H1 (cell line): ENCODE measurements around the gene NEU3. TPM values are rescaled to one million over a fixed set of nuclear protein-coding genes. Genes with fewer than 3 reads are reported as not detected.

Source experiments
- CTCF ChIA-PET: fragments of 300-600 bp; sonication (Branson Sonifier 250); formaldehyde crosslinking; loops from one replicate; lab custom pipeline; 2021; ENCODE audit not compliant: partially characterized antibody; lab: Charles Lee
- POLR2A ChIA-PET: fragments of 300-600 bp; sonication (Branson Sonifier 250); formaldehyde crosslinking; loops from one replicate; lab custom pipeline; 2021; ENCODE audit warnings: inconsistent platforms; ENCODE audit not compliant: partially characterized antibody; lab: Charles Lee
- DNase-seq, 2 experiments: peaks; one replicate each; pipeline versions ENCODE4 v3.0.0 to v3.0.0-alpha.2; 2010 to 2022; ENCODE audit warnings: low spot score in 2 of 2, low read depth in 1 of 2, mixed read lengths in 1 of 2
- FAIRE-seq: peaks from 2 replicates; lab custom pipeline; 2011; peaks lifted over from hg19 to GRCh38; lab: Jason Lieb, UNC
- H2AFZ ChIP-seq: 2 replicates; pipeline ENCODE4 v1.8.1; 2012; ENCODE audit warnings: low read length, inconsistent platforms
- H2AK5ac ChIP-seq: 2 replicates; pipeline ENCODE4 v1.6.1; 2013; ENCODE audit warnings: low read depth, low read length
- H2BK120ac ChIP-seq: replicated peaks from 2 replicates; pipeline ENCODE3; 2013; ENCODE audit warnings: low read depth, low read length, inconsistent platforms
- H2BK12ac ChIP-seq: 2 replicates; pipeline ENCODE4 v1.6.1; 2013; ENCODE audit warnings: low read depth, low read length
- H2BK15ac ChIP-seq: 2 replicates; pipeline ENCODE4 v1.6.1; 2013; ENCODE audit warnings: low read length
- H2BK20ac ChIP-seq: 2 replicates; pipeline ENCODE4 v1.6.1; 2013; ENCODE audit warnings: low read length
- H2BK5ac ChIP-seq: 2 replicates; pipeline ENCODE4 v1.6.1; 2013; ENCODE audit warnings: low read depth, low read length
- H3K14ac ChIP-seq: 2 replicates; pipeline ENCODE4 v1.6.1; 2013; ENCODE audit warnings: inconsistent platforms; ENCODE audit not compliant: insufficient read length
- H3K18ac ChIP-seq: 2 replicates; pipeline ENCODE4 v1.6.1; 2013; ENCODE audit warnings: low read length; ENCODE audit errors: extremely low read depth
- H3K23ac ChIP-seq: 2 replicates; pipeline ENCODE4 v1.6.1; 2013; ENCODE audit warnings: inconsistent platforms; ENCODE audit not compliant: insufficient read length
- H3K23me2 ChIP-seq: 2 replicates; pipeline ENCODE4 v1.6.1; 2013; ENCODE audit warnings: low read depth, low read length
- H3K27ac ChIP-seq: 2 replicates; pipeline ENCODE4 v1.6.1; 2011; ENCODE audit warnings: low read depth, low read length, inconsistent platforms
- H3K27me3 ChIP-seq, 4 experiments: replicated peaks in 1 of 4; 1 replicate in 1 of 4; 2 replicates in 3 of 4; pipeline versions ENCODE4 v1.6.1 to v1.8.1; 2011 to 2013; ENCODE audit warnings: low read length in 3 of 4, mild to moderate bottlenecking in 3 of 4, inconsistent platforms in 2 of 4, mixed read lengths in 2 of 4, moderate library complexity in 1 of 4; ENCODE audit not compliant: control insufficient read depth in 3 of 4, insufficient read depth in 3 of 4; ENCODE audit errors: extremely low read depth in 1 of 4
- H3K36me3 ChIP-seq, 4 experiments: 2 replicates each; pipeline versions ENCODE4 v1.6.1 to v1.8.1; 2011 to 2013; ENCODE audit warnings: mild to moderate bottlenecking in 4 of 4, low read length in 3 of 4, moderate library complexity in 2 of 4, control low read depth in 1 of 4, inconsistent platforms in 1 of 4; ENCODE audit not compliant: insufficient read depth in 4 of 4, control insufficient read depth in 2 of 4
- H3K4ac ChIP-seq: replicated peaks from 2 replicates; pipeline ENCODE3; 2013; ENCODE audit warnings: low read length, low read depth, mixed read lengths, inconsistent platforms; ENCODE audit not compliant: insufficient read length
- H3K4me1 ChIP-seq, 4 experiments: replicated peaks in 1 of 4; 1 replicate in 1 of 4; 2 replicates in 3 of 4; pipeline versions ENCODE4 v1.6.1 to v1.8.1; 2011 to 2013; ENCODE audit warnings: low read length in 3 of 4, inconsistent platforms in 2 of 4, mixed read lengths in 1 of 4; ENCODE audit not compliant: insufficient read depth in 4 of 4, control insufficient read depth in 3 of 4
- H3K4me2 ChIP-seq, 2 experiments: 2 replicates each; pipeline versions ENCODE4 v1.6.1 to v1.8.1; 2011 to 2013; ENCODE audit warnings: low read depth in 2 of 2, low read length in 2 of 2, control low read depth in 1 of 2, inconsistent platforms in 1 of 2, mild to moderate bottlenecking in 1 of 2; ENCODE audit not compliant: insufficient read depth in 1 of 2
- H3K4me3 ChIP-seq, 4 experiments: fragments of 200-600, 300-600 bp in 1 of 4; sonication (generic), shearing (Covaris generic), sonication (Bioruptor Twin) in 1 of 4; 2 replicates each; pipeline versions ENCODE4 v1.5.1 to v1.8.1; 2011 to 2016; ENCODE audit warnings: low read length in 4 of 4, low read depth in 3 of 4, control low read depth in 2 of 4, inconsistent platforms in 2 of 4, mild to moderate bottlenecking in 2 of 4, mixed read lengths in 1 of 4, moderate library complexity in 1 of 4; ENCODE audit not compliant: insufficient read depth in 2 of 4; ENCODE audit errors: extremely low read depth in 1 of 4
- H3K56ac ChIP-seq: replicated peaks from 2 replicates; pipeline ENCODE3; 2013; ENCODE audit warnings: low read depth, mild to moderate bottlenecking, mixed read lengths, low read length, inconsistent platforms; ENCODE audit not compliant: insufficient read length
- H3K79me1 ChIP-seq: 2 replicates; pipeline ENCODE4 v1.6.1; 2013; ENCODE audit warnings: low read depth, low read length, control low read depth
- H3K79me2 ChIP-seq, 2 experiments: 2 replicates each; pipeline versions ENCODE4 v1.6.1 to v1.8.1; 2012 to 2013; ENCODE audit warnings: low read length in 2 of 2, mild to moderate bottlenecking in 2 of 2, inconsistent platforms in 1 of 2; ENCODE audit not compliant: insufficient read depth in 2 of 2, control insufficient read depth in 1 of 2
- H3K9ac ChIP-seq, 4 experiments: replicated peaks in 1 of 4; 1 replicate in 1 of 4; 2 replicates in 3 of 4; pipeline versions ENCODE4 v1.6.1 to v1.8.1; 2011 to 2013; ENCODE audit warnings: low read depth in 3 of 4, low read length in 3 of 4, control low read depth in 2 of 4, mild to moderate bottlenecking in 2 of 4, moderate library complexity in 2 of 4, inconsistent platforms in 1 of 4; ENCODE audit errors: extremely low read depth in 1 of 4
- H3K9me3 ChIP-seq, 2 experiments: 2 replicates each; pipeline versions ENCODE4 v1.6.1 to v1.8.1; 2012 to 2013; ENCODE audit warnings: mild to moderate bottlenecking in 2 of 2, moderate library complexity in 2 of 2, control low read depth in 1 of 2, inconsistent platforms in 1 of 2, low read depth in 1 of 2, low read length in 1 of 2, mixed read lengths in 1 of 2; ENCODE audit not compliant: insufficient read depth in 2 of 2
- H4K20me1 ChIP-seq, 2 experiments: replicated peaks in 1 of 2; 2 replicates each; pipeline versions ENCODE3 to v1.8.1; 2011 to 2013; ENCODE audit warnings: inconsistent platforms in 2 of 2, low read length in 2 of 2, mild to moderate bottlenecking in 1 of 2; ENCODE audit not compliant: insufficient read depth in 2 of 2, control insufficient read depth in 1 of 2
- H4K5ac ChIP-seq: 2 replicates; pipeline ENCODE4 v1.6.1; 2013; ENCODE audit warnings: low read length, low read depth, mixed read lengths, inconsistent platforms; ENCODE audit not compliant: insufficient read length
- H4K8ac ChIP-seq: 2 replicates; pipeline ENCODE4 v1.8.0; 2013; ENCODE audit warnings: mild to moderate bottlenecking, moderate library complexity, low read length, inconsistent platforms; ENCODE audit not compliant: insufficient read depth; ENCODE audit errors: extremely low read depth
- H4K91ac ChIP-seq: replicated peaks from 2 replicates; pipeline ENCODE3; 2013; ENCODE audit warnings: low read length, mixed read lengths, inconsistent platforms; ENCODE audit not compliant: insufficient read length
- EGR1 ChIP-seq: IDR thresholded peaks from 2 replicates; pipeline ENCODE4 v1.6.1; 2011; ENCODE audit warnings: low read depth, low read length, borderline replicate concordance
- MAFK ChIP-seq: IDR thresholded peaks from 2 replicates; pipeline ENCODE4 v1.6.1; 2012; ENCODE audit warnings: low read depth, mild to moderate bottlenecking, improper control_type of control experiment, low read length
- TAF1 ChIP-seq: IDR thresholded peaks from 2 replicates; pipeline ENCODE4 v1.6.1; 2011; ENCODE audit warnings: mild to moderate bottlenecking, low read depth, low read length
- YY1 ChIP-seq: IDR thresholded peaks from 2 replicates; pipeline ENCODE4 v1.6.1; 2011; ENCODE audit warnings: low read depth, mild to moderate bottlenecking, low read length
- WGBS, 2 experiments: shearing (Covaris generic) in 1 of 2; methylation state at CpG; one replicate each; pipeline versions ENCODE4 v1.1.6 to v1.1.7; 2013 to 2015; ENCODE audit warnings: low lambda C conversion rate in 2 of 2, mixed read lengths in 2 of 2, inconsistent platforms in 1 of 2, low coverage in 1 of 2, missing lambda C conversion rate in 1 of 2; ENCODE audit not compliant: insufficient replicate concordance in 2 of 2, insufficient coverage in 1 of 2, insufficient read length in 1 of 2; ENCODE audit errors: extremely low coverage in 1 of 2, missing lambda C conversion rate in 1 of 2; 5-methylcytosine and 5-hydroxymethylcytosine counted together
- long read RNA-seq, 2 experiments: library from RNA in 1 of 2; library from capped mRNA in 1 of 2; stranded (forward); transcript quantifications; one replicate each; pipeline ENCODE4 v2.0.0, GENCODE V29; 2021; ENCODE audit warnings: inconsistent platforms in 1 of 2
- polyA minus RNA-seq, 3 experiments: library from RNA; depleted of rRNA, polyadenylated mRNA; stranded (reverse); fragments of >200 nt; gene quantifications; 1 replicate in 2 of 3; 2 replicates in 1 of 3; pipeline ENCODE4 v1.2.3, GENCODE V29; 2011
- polyA plus RNA-seq, 7 experiments: library from polyadenylated mRNA; depleted of rRNA in 3 of 7; stranded (reverse) in 5 of 7; unstranded in 2 of 7; fragments of >200 nt in 5 of 7; fragments of 200-250 nt in 2 of 7; gene quantifications; 1 replicate in 5 of 7; 2 replicates in 1 of 7; 4 replicates in 1 of 7; pipeline versions ENCODE4 v1.2.1 to v1.2.3, GENCODE V29; 2011 to 2013; ENCODE audit warnings: missing spikeins in 2 of 7, mixed read lengths in 2 of 7
- total RNA-seq: library from RNA; stranded (reverse); fragmentation: NEBNext Ultra II Directional; extraction: Animal tissue kit (Norgen Biotek cat#: 25700); gene quantifications from 2 replicates; pipeline ENCODE4 v1.2.1, GENCODE V29; 2021
- TF ChIP-seq, protein P1 (sequence below): IDR thresholded peaks from 2 replicates; pipeline ENCODE4 v1.6.1; 2012; ENCODE audit warnings: low read length, inconsistent platforms

The NEU3 gene, protein sequence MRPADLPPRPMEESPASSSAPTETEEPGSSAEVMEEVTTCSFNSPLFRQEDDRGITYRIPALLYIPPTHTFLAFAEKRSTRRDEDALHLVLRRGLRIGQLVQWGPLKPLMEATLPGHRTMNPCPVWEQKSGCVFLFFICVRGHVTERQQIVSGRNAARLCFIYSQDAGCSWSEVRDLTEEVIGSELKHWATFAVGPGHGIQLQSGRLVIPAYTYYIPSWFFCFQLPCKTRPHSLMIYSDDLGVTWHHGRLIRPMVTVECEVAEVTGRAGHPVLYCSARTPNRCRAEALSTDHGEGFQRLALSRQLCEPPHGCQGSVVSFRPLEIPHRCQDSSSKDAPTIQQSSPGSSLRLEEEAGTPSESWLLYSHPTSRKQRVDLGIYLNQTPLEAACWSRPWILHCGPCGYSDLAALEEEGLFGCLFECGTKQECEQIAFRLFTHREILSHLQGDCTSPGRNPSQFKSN
- total RNA-seq (15.6 and 17.8 TPM in 2 replicates), polyA plus RNA-seq (2011; rRNA removed) (8.9 and 11.9 TPM in 2 replicates), polyA minus RNA-seq (2011; rRNA and poly(A)+ RNA removed) (37.5 and 47.4 TPM in 2 replicates)
- polyA plus RNA-seq (2011; cell fraction: cytosol; rRNA removed): 10.1 TPM
- 19.6 TPM for polyA plus RNA-seq (2011; cell fraction: nucleus; rRNA removed)
- 7.4 to 10.6 TPM (median 9.7 TPM) in 4 replicates for polyA plus RNA-seq (2012, experiment 1 of 2)
- polyA plus RNA-seq (2012, experiment 2 of 2): 3.4 TPM
- polyA plus RNA-seq (2013, experiment 1 of 2): 10.1 TPM
- 11.4 TPM for polyA plus RNA-seq (2013, experiment 2 of 2)
- polyA minus RNA-seq (2011; cell fraction: cytosol; rRNA and poly(A)+ RNA removed): 20.9 TPM
- polyA minus RNA-seq (2011; cell fraction: nucleus; rRNA and poly(A)+ RNA removed): 22.9 TPM
- long read RNA-seq, experiment 1, partial matches to known transcripts: 0 of 8 reads
- long read RNA-seq, experiment 1, other reads (novel, unspliced or antisense): 6 of 8 reads
- long read RNA-seq, experiment 2, partial matches to known transcripts: 0 of 2 reads
- long read RNA-seq, experiment 2, other reads (novel, unspliced or antisense): 2 of 2 reads

DNA sequence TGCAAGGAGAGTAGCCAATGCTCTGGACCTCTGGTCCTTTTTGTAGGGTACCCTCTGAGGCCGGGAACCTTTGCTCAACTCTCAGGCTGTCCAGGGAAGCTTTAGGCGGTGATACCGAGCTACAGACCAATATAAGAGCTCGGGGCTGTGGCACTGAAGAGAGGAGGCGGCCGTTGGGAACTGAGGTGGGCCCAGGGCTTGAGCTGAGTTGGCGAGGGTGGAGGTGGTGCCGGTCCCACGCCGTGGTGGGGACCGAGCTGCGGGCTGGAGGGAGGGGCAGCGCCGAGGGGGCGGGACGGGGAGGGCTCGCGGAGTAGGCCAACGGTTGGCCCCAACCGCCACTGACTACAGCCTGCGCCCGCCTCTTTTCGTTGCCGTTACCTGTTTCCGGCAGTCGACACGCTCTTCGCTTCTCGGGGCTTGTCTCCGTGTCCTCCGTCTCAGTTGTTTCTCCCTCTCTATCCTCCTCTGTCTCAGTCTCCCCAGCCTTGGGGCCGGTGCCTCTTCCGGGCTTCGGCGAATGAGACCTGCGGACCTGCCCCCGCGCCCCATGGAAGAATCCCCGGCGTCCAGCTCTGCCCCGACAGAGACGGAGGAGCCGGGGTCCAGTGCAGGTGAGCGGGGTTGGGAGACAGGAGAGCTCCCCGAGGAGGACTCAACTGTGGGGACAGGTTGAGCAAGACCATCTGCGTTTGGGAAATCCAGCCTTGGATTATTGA lies at the start of gene NEU3:
Gene NEU3 (plus strand): TSS at position 393 of the 719 bp plus-strand sequence. CDS start 128 bp downstream, at position 521.
- H3K27ac ChIP-seq: no peak within 1 kb of the TSS
- H3K9me3 ChIP-seq: no peaks in the 10 kb centered on the region
- no peak within 1 kb of the TSS for H2BK15ac ChIP-seq
- peak within 1 kb of the TSS; percentile 72 to 79 for H3K4me2 ChIP-seq
- 3% methylated on average over 36 of the region's 46 CpGs; no CpG with 5 or more reads in 1 of the 2 experiments for WGBS, 2 experiments
- peak within 1 kb of the TSS; percentile 87 for H4K8ac ChIP-seq
- H3K23ac ChIP-seq: no peak within 1 kb of the TSS
- H3K4ac ChIP-seq: peak within 1 kb of the TSS; percentile 44
- no peaks in the 10 kb centered on the region for H4K20me1 ChIP-seq
- H4K5ac ChIP-seq: peak within 1 kb of the TSS; percentile 74
- no peak within 1 kb of the TSS for H2BK120ac ChIP-seq
- ChIA-PET POLR2A (interaction anchor here (0.6 to 1.8 kb wide), 21 partner anchors 9 to 566 kb away, joined by 3 to 10 read pairs (median 4); partner anchors contain the start of genes SPCS2 and XRRA1), CTCF (interaction anchor here (0.6 to 1.7 kb wide), 3 partner anchors 17 to 689 kb away, joined by 3 to 4 read pairs (median 3); no protein-coding TSS in a partner anchor)
- no peaks in the 10 kb centered on the region; the same call in 1 of the 2 replicates for H3K79me1 ChIP-seq
- peaks cover 0 to 11% of the 10 kb centered on the region in 2 experiments; a peak in 2 of 4 replicates for H3K79me2 ChIP-seq
- peak within 1 kb of the TSS; percentile 48; the same call in 1 of the 2 replicates for H2AFZ ChIP-seq
- no peaks in the 10 kb centered on the region; a peak in 2 of 7 replicates for H3K4me1 ChIP-seq
- H3K36me3 ChIP-seq: no peaks in the 10 kb centered on the region
- H3K14ac ChIP-seq: no peak within 1 kb of the TSS
- H3K18ac ChIP-seq: peak within 1 kb of the TSS; percentile 52; the same call in 1 of the 2 replicates
- peak within 1 kb of the TSS; percentile 71 to 99 (median 80) for H3K4me3 ChIP-seq
- DNase-seq (peak; percentile 63 to 83), FAIRE-seq (no peak)
- no peak within 1 kb of the TSS for H2AK5ac ChIP-seq
- no peak within 1 kb of the TSS for H2BK5ac ChIP-seq
- no peak within 1 kb of the TSS for H3K56ac ChIP-seq
- no peak within 1 kb of the TSS for H4K91ac ChIP-seq
- no peak within 1 kb of the TSS for H2BK20ac ChIP-seq
- peak within 1 kb of the TSS; percentile 33 to 56 (median 45) for H3K9ac ChIP-seq
- H3K27me3 ChIP-seq: no peaks in the 10 kb centered on the region
- peaks cover 8% of the 10 kb centered on the region; the same call in 1 of the 2 replicates for H3K23me2 ChIP-seq
- no peak within 1 kb of the TSS for H2BK12ac ChIP-seq
- TF ChIP-seq EGR1 (0 out of 2 replicates have a peak, but pooled peaks have one; percentile 19), MAFK (no peak), TAF1 (peak; percentile 88), YY1 (no peak)
- TF ChIP-seq, protein P1, sequence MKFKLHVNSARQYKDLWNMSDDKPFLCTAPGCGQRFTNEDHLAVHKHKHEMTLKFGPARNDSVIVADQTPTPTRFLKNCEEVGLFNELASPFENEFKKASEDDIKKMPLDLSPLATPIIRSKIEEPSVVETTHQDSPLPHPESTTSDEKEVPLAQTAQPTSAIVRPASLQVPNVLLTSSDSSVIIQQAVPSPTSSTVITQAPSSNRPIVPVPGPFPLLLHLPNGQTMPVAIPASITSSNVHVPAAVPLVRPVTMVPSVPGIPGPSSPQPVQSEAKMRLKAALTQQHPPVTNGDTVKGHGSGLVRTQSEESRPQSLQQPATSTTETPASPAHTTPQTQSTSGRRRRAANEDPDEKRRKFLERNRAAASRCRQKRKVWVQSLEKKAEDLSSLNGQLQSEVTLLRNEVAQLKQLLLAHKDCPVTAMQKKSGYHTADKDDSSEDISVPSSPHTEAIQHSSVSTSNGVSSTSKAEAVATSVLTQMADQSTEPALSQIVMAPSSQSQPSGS: no peak
